ENCODE data around the gene ATP5F1A.

ATP5F1A gene

DNA sequence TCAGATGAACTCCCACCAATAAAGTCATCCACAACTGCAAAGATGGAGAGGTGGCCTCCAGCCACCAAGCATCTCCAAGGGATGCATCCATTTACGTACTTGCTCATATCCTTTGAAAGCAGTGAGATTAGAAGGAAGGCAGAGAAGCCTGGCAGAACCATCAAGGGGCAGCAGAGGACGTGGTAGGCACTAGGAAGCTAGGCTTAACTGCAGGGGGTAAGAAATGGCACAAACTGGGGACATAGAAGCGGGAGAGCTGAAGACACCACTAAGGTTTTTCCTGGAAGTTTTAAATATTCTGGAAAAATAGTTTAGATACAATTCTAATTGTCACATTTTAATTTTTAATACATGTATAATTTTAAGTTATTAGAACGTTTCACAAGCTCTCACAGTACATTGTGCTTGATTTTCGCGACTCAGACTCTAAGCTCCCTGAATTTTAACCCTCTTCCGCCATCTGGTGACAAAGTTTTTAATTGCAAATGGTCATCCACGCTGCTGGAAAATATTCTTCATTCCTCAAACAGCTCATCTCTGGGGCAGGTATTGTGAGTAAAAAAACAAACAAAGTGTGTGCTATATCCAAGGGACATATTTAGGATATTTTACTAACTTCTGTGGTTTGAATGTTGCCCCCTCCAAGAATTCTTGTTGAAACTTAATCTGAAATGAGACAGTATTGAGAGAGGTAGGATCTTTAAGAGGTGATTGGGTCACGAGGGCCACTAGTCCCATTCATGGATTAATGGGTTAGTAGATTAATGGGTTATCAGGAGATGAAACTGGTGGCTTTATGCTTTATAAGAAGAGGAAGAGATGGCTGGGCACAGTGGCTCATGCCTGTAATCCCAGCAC, 24.4 kb downstream of the ATP5F1A start:
- DNase-seq (ENCODE audit: low spot score) = peak; percentile 41

DNA sequence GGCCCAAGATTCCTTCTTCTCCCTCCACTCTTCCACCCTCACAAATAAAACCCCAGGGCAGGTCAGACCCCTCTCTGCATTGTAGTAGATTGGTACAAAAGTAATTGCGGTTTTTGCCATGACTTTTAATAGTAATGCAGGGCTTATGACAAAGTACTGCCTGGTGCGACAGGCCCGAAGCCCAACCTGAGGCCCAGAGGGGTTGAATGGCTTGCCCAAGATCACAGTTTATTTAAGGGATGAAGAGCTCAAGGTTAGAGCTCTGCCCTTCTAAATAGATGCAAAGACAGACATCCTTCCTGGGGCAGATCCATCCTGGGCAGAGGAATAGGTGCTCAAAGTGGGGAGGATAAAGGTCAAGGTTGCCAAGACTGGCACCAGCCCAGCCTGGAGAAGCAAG, 25.1 kb downstream of the ATP5F1A start:
- DNase-seq (ENCODE audit: low spot score) = no peak

DNA sequence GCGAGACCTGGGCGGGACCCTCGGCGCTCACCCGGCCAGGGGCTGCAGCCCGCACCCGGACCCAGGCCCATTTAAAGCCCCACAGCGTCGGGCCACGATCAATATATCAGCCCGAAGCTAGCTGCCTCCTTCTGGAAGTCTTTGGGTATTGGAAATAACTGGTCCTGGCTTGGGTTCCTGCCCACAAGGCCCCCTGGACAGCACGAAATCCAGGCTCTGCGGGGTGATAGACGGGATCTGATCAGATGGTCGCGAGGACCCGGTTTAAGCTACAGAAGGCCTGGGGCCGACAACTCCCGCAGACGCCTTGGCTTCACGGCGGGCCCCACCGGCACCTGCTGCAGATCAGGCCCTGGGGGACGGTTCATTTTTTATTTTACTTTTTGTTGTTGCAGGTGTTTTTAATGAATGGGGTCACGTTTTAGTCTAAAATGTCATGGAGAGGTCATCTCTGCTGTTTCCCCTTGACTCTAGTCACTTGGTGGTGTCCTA, 25.7 kb downstream of the ATP5F1A start:
- DNase-seq (ENCODE audit: low spot score) = no peak

DNA sequence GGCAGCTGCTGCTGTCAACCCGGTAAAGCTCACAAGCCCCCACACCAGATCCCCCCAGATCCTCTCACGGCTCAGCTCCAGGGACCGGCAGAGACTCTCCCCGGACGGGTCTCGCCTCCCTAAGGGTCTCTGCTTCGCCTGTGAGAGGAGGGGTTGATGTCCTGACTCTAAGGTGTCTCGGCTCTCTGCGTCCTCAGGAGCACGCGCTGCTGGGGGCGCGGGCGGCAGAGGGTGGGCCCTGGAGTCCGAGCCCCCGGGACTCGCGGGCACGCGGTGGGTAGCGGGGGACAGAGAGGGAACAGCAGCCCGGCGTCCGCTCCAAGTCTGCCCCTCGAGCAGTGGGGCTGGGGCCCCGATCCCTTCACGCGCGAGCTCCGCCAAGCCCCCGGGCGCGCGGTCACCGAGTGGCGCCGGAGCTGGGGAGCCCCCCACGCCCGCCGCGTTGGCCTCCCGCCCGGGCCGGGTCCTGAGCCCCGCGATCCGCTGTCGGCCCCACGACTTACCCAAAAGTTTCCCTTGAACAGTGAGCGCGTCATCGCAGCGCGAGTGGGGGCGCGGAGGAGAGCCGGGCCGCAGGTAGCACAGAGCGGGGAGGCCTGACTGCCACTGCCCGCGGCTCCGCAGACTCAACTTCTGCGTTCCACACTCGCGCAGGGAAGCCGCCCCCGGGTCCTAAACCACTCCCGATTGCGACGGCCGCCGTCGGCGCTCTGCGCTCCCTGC, 26.3 kb downstream of the ATP5F1A start, which contains the start of gene PSTPIP2:
TSS of gene PSTPIP2 (minus strand) at position 608 of the 723 bp plus-strand sequence. CDS start at position 536, 72 bp downstream.
- peak; percentile 36 for DNase-seq (ENCODE audit: low spot score)

DNA sequence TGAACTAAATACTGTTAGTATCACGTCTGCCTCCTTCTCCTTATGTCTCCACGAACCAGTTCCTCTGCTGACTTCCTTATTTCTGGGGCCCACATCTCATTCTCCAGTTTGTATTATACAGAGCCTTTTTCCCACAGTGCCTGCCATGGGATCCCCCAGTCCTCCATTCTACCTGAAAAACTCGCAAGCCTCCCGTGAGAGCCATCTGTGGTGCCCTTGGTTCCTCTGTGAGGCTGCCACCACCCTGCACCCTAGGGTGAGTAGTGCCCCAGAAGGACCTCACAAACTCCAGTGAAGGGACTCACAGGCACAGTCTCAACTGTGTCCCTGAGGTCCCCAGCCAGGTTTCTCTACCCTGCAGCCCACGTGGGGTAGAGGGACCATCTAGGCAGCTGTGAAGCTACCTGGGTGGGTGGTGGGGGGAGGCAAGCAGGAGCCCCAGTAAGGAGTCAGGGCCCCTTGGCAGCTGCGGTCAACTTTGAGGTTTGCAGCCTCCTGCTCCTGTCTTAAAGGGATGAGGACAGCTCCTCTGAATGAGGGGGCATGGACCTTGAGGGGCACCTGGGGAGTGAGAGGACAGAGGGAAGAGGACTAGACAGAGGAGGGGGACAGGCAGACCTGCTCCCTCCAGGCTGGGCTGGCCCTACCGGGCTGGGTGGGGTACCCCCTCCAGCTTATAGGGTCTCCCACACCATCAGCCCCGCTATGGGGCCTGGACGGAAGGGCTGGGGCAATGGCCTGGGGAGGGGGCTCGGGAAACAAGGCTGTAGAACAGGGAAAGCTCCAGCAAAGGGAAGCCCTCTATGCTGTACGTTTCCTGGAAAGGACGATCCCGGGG, 27.1 kb downstream of the ATP5F1A start:
- no peak for DNase-seq (ENCODE audit: low spot score)

DNA sequence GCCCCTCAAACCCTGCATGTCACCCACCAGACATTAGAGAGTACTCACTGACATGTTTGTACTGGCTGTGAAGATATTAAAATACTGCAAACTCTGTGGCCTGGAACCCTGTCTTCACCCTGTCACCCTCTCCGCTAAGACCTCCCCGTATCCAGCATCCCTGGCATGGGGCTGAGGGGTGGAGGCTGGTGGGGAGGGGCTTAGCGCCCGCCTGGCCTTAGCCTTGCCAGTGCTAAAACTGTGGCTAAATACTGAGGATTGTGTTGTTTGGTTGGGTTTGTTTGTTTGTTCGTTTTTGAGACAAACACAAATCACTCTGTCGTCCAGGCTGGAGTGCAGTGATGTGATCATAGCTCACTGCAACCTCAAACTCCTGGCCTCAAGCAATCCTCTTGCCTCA, 27.9 kb downstream of the ATP5F1A start:
- DNase-seq (ENCODE audit: low spot score) = no peak

DNA sequence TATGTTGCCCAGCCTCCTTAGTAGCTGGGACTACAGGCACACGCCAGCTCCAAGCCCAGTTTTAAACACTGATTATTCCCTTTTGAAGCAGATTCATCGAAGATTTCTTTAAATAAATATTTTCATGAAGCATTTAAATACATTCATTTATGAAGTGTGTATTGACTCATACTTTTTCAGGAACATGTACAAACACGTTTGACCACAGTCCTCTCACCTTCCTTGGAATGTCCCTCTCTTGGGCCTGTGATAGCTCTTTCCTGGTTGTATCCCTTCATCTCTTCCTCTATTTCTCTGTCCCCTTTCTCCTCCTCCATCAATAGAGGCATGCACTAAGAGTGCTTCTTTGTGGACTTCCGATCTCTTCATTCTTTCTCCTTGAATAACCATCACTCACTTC, 28.6 kb downstream of the ATP5F1A start:
- no peak for DNase-seq (ENCODE audit: low spot score)

DNA sequence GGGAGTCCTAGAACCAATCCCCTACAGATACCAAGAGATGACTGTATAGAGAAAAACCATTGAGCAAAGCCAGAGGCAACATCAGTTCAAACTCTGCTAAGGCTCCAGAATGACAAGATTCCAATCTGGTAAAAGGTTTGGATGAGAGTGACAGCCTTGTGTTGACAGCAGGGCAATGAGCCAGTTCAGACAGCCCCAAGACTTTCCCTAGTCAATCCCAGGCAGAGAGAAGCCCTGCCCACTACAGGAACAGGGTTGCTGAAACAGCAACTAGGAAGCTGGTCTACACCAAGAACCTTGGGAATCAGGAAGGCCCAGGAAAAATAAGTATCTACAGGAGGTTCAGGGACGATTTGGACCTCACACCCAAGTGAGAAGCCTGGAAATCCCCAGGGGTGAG, 29.3 kb downstream of the ATP5F1A start:
- DNase-seq (ENCODE audit: low spot score) = no peak

DNA sequence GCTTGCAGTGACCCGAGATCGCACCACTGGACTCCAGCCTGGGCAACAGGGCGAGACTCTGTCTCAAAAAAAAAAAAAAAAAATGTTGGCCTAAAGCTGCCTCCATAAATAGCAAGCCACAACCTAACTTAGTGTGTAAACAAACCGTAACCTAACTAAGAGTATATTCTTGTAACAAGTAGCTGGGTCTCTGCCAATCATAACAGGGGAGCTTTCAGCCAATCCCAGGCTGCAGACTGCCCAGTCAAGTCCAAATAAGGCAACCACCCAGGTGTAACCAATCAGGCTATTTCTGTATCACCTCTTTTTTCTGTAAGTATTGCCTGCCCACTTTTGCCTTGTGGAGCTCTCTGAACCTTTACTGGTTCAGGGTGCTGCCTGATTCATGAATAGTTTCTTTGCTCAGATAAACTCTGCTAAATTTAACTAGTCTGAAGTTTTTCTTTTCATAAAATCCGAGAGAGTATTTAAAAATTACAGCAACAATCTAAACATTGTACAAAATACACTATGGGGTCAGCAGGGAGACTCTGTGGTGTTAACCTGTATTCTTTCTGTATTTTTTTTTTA, 30.6 kb downstream of the ATP5F1A start:
- DNase-seq (ENCODE audit: low spot score) = peak; percentile 74

DNA sequence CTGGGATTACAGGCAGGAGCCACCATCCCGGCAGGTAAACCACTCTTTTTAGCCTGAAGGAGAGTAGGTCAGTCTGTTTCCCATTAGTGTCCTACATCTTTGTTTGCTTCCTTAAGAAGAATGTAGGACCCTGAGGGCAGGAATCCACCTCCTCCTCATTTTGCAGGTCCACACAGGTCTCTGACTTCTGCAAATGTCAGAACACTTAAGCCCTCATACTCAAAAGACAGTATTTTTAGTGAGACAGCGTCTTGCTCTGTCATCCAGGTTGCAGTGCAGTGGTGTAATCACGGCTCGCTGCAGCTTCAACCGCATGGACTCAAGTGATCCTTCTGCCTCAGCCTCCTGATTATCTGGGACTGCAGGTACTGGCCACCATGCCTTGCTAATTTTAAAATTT, 35.3 kb downstream of the ATP5F1A start:
- DNase-seq (ENCODE audit: low spot score) = no peak

DNA sequence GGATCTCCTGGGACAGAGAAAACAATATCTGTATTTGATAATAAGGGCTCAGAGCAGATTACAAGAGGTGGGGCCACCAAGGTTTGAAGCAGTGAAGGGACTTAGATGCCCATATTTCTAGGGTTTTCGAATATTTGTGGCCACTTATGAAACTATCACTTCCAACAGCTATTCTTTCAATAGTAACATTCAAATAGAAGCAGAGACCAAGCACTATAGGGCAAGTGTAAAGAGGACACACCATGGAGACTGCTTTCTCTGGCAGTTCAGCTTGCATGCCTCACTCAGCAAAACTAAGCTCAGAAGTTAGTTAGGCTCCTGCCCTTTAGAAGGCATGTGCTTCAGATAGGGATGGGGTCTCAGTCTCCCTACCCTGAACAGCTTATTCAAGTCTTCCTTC, 36.3 kb downstream of the ATP5F1A start:
- DNase-seq (ENCODE audit: low spot score) = no peak

DNA sequence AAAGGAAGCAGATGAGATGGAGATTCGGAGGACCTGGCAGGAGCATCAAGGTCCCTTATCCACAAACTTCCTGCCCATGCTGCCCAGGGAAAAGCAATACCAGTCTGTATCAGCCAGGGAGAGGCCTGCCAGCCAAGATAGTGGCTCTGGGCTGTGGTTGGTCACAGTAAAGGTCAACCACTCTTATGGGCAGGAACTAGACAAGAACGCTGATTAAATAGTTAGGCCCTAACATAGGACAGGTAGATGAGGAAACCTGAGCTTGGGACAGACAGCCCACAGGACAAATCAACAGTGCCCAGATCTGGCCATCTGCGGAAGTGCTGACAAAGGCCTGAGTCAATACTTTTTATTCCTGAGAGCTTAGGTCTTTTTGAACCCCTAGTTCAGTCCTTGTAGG, 36.7 kb downstream of the ATP5F1A start:
- no peak for DNase-seq (ENCODE audit: low spot score)

DNA sequence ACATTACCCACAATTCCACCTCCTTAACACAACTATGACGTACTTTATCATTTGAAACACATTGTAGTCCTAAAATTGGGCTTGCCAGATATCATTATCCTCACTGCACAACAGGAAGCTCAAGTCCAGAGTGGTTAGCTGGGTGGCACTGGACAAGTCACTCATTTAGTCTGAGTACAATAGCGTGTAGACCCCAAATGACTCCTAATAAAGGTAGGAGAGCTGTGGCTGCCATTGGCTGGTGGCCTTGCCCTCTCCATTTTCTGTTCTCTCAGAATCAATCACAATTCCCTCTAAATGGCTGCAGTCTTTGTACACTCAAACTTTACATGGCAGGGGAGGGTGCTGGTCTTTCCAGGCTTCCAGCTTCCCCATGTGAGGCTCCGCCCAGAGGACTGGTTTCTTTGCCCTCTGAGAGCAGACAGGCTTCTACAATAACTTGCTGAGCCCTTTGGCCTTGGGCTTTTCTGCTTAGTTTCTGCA, 37.7 kb downstream of the ATP5F1A start:
- DNase-seq (ENCODE audit: low spot score) = no peak

DNA sequence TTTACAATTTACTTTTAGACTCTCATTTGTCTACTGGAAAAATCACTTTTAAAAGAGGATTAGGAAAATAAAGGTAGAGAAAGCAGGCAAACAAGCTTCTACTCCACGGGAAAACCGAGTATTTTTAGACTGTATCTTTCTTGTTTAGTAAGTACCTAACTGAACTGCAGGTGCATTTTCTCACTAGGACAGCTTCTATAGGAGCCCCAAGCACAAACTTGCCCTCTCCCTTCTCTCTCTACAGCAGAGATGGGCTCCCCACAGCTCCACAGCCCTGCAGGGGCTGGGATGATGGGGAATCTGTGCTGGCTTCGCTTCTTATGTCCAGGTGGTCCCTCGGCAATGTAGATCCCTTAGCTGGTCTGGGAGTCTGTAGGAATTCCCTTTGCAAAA, 42.3 kb downstream of the ATP5F1A start:
- no peak for DNase-seq (ENCODE audit: low spot score)

DNA sequence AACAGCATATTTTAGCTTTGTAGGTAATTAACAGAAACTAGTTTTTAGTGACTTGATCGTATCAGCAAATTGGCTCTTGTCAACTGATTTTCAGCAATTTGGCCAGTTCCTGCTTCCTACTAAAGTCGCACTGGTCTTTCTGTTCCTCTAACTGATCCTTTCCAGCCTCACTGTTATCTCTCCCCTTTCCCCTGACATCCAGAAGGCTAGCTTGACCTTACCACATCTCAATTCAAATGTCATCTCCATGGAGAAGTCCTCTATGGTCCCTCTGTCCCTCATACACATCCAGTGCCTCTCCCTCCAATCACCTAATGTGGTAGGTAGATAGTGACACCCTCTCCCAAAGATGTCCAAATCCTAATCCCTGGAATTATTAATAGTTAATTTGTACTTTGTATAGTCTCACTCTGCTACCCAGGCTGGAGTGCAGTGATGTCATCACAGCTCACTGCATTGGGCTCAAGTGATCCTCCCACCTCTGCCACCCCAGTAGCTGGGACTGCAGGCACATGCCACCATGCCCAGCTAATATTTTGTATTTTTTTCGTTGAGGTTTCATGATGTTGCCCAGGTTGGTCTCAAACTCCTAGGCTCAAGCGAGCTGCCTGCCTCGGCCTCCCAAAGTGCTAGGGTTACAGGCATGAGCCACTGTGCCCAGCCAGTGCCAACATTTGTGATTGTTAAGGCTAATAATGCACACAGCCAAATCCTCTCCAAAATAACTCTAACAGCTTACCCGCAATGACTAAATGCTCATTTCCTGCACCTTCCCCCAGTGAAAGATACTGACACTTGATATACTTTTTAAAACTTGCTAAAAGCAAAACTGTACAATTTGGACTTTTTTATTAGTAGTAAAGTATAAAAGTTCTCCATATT, 42.9 kb downstream of the ATP5F1A start:
- DNase-seq (ENCODE audit: low spot score) = no peak

DNA sequence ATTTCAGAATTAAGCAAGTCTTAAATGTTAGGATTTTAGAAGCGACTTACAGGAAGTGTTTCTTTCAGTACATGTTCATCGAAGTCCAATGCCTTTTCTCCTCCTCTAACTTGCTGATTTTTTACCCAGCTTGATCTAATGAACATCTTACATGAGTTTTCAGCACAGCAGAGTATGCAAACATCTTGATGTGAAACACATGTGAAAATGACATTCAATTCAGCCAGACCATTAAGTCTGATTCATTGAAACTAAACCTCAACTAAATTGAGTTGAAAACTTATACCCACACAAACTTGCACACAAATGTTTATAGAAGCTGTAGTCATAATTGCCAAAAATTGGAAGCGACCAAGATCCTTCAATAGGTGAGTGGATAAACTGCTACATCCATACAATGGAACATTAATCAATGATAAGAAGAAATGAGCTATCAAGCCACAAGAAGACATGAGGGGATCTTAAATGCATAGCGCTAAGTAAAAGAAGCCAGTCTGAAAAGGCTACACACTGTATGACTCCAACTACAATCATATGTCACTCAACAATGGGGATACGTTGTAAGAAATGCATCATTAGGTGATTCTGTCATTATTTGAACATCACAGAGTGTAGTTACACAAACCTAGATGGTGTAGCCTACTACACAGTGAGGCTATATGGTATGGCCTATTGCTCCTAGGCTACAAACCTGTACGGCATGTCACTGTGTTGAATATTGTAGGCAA, 44.6 kb downstream of the ATP5F1A start:
- DNase-seq (ENCODE audit: low spot score) = no peak

DNA sequence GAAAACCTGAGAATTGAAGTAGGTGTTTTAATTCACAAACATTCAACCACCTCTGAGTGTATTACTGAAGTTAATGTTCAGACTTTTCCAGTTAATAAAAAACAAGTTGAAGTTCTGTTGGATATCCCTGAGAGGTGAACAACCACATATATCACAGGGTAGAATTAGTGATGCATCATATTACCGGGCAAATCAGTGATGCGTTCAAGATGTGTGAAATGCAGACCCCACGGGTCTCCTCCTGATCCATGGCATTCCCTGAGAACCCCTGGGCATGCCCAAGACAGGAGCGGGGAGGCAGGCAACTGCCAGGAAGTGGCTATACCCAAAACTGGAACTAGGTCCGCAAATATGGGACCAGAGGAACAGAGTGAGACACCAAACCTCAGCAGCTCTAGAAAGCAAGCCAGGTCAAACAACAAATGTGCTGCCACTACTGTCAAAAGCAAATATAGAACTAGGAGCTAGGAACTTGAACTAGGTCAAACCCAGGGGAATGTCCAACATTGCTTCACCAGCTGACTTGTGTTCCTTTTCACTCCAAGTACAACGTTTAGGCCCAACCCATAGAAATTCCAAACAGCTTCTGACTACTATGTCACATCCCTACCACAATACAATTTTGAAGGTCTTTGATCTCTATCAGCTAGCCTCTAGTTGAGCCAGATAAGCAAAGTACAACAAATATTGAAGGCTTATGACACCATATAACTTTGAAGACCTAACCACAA, 46.2 kb downstream of the ATP5F1A start:
- peak; percentile 90 for DNase-seq (ENCODE audit: low spot score)

DNA sequence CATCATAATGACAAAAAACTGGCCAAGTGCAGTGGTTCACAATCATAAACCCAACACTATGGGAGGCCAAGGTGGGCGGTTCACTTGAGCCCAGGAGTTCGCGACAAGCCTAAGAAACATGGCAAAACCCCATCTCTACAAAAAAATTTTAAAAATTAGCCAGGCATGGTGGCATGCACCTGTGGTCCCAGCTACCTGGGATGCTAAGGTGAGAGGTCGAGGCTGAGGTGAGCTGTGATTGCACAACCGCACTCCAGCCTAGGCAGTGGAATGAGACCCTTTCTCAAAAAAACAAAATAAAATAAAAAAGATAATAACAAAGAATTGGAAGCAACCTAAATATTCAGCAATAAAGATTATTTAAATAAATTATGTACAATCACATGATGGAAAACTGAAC, 47.8 kb downstream of the ATP5F1A start:
- no peak for DNase-seq (ENCODE audit: low spot score)

DNA sequence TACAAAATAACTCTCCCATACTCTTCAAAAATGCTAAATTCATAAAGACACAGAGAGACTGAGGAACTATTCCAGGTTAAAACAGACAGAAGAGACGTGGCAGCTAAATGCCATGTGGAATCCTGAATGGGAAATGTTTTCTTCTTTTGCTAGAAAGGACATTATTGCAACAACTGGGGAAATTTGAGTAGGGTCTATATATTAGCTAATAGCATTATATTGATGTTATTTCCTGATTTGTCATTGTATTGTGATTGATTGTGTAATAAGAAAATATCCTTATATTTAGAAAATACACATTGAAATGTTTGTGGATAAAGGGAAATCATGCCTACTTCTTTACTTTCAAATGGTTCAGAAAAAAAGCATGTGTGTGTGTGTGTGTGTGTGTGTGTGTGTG, 49.5 kb downstream of the ATP5F1A start:
- DNase-seq (ENCODE audit: low spot score) = no peak

Data from SW480 (cell line).